Endothelial cell of umbilical vein (primary cell): ENCODE results near the gene ADGRB2. TPM values are rescaled to one million over a fixed set of nuclear protein-coding genes. Genes with fewer than 3 reads are reported as not detected.

Experiments used
- BruUV-seq: library from RNA; stranded (reverse); fragments of 400-500 nt; replicated peaks from 2 replicates; lab custom pipeline; 2021; lab: Mats Ljungman, UMichigan
- CTCF ChIA-PET: fragments of 300-600, 350-600 bp; sonication (Branson Sonifier 250); formaldehyde crosslinking; loops from one replicate; lab custom pipeline; 2021; ENCODE audit warnings: antibody characterized with exemption, inconsistent platforms; lab: Charles Lee
- POLR2A ChIA-PET: fragments of 300-600, 350-600 bp; sonication (Branson Sonifier 250); formaldehyde crosslinking; loops from one replicate; lab custom pipeline; 2021; ENCODE audit warnings: antibody characterized with exemption, inconsistent platforms; lab: Charles Lee
- DNase-seq: peaks from one replicate; pipeline ENCODE4 v3.0.0-alpha.2; 2011; ENCODE audit warnings: low read depth, low spot score
- FAIRE-seq: peaks from 2 replicates; lab custom pipeline; 2011; peaks lifted over from hg19 to GRCh38; lab: Jason Lieb, UNC
- H2AFZ ChIP-seq: 2 replicates; pipeline ENCODE4 v1.6.0; 2012; ENCODE audit warnings: low read depth, low read length, control low read depth, inconsistent platforms
- H3K27ac ChIP-seq: 2 replicates; pipeline ENCODE4 v1.5.1; 2011; ENCODE audit warnings: low read depth, mild to moderate bottlenecking, control low read depth, low read length, moderate library complexity; ENCODE audit not compliant: insufficient read depth
- H3K27me3 ChIP-seq, 2 experiments: 2 replicates each; pipeline versions ENCODE4 v1.6.0 to v1.6.1; 2011; ENCODE audit warnings: low read length in 2 of 2, mixed read lengths in 1 of 2; ENCODE audit not compliant: control insufficient read depth in 2 of 2, insufficient read depth in 2 of 2
- H3K36me3 ChIP-seq, 2 experiments: 2 replicates in 1 of 2; 3 replicates in 1 of 2; pipeline ENCODE4 v1.5.1; 2011; ENCODE audit warnings: low read length in 2 of 2, mild to moderate bottlenecking in 1 of 2, moderate library complexity in 1 of 2; ENCODE audit not compliant: control insufficient read depth in 2 of 2, insufficient read depth in 2 of 2; ENCODE audit errors: extremely low read depth in 1 of 2
- H3K4me1 ChIP-seq: 3 replicates; pipeline ENCODE4 v1.5.1; 2011; ENCODE audit warnings: mild to moderate bottlenecking, low read length; ENCODE audit not compliant: control insufficient read depth, insufficient read depth; ENCODE audit errors: extremely low read depth
- H3K4me2 ChIP-seq: 2 replicates; pipeline ENCODE4 v1.6.1; 2011; ENCODE audit warnings: low read length, control low read depth, mixed read lengths; ENCODE audit not compliant: insufficient read depth
- H3K4me3 ChIP-seq, 3 experiments: fragments of 200-600 bp in 1 of 3; sonication (generic), shearing (Covaris generic) in 1 of 3; replicated peaks in 1 of 3; 2 replicates each; pipeline ENCODE4 v1.5.1; 2011 to 2016; ENCODE audit warnings: control low read depth in 3 of 3, low read length in 3 of 3, mild to moderate bottlenecking in 2 of 3, inconsistent platforms in 1 of 3, low read depth in 1 of 3, moderate library complexity in 1 of 3; ENCODE audit not compliant: insufficient read depth in 1 of 3
- H3K79me2 ChIP-seq: 2 replicates; pipeline ENCODE4 v1.6.0; 2012; ENCODE audit warnings: low read length, inconsistent platforms; ENCODE audit not compliant: control insufficient read depth, insufficient read depth
- H3K9ac ChIP-seq: replicated peaks from 2 replicates; pipeline ENCODE3; 2011; ENCODE audit warnings: low read length, control low read depth; ENCODE audit not compliant: insufficient read depth; ENCODE audit errors: extremely low read depth
- H3K9me1 ChIP-seq: replicated peaks from 3 replicates; pipeline ENCODE4 v1.6.0; 2011; ENCODE audit warnings: mild to moderate bottlenecking, low read length; ENCODE audit not compliant: control insufficient read depth, insufficient read depth; ENCODE audit errors: extremely low read depth
- H3K9me3 ChIP-seq: replicated peaks from 2 replicates; pipeline ENCODE4 v1.5.1; 2012; ENCODE audit warnings: low read length, inconsistent platforms; ENCODE audit not compliant: control insufficient read depth, insufficient read depth
- H4K20me1 ChIP-seq: replicated peaks from 2 replicates; pipeline ENCODE3; 2011; ENCODE audit warnings: mild to moderate bottlenecking, low read length; ENCODE audit not compliant: control insufficient read depth, insufficient read depth; ENCODE audit errors: extremely low read depth
- CTCF ChIP-seq, 2 donors: IDR thresholded peaks; 1 replicate in 1 of 2; 2 replicates in 1 of 2; pipeline ENCODE4 v1.5.1; 2011; ENCODE audit warnings: low read length in 2 of 2, mild to moderate bottlenecking in 2 of 2, moderate library complexity in 2 of 2, control low read depth in 1 of 2, inconsistent platforms in 1 of 2, low read depth in 1 of 2; ENCODE audit not compliant: insufficient read depth in 1 of 2; ENCODE audit errors: extremely low read depth in 1 of 2
- EZH2 ChIP-seq: IDR thresholded peaks from 2 replicates; pipeline ENCODE4 v1.6.1; 2012; ENCODE audit warnings: borderline replicate concordance, low read depth, mild to moderate bottlenecking, moderate library complexity, low read length, inconsistent platforms; ENCODE audit not compliant: severe bottlenecking
- MAX ChIP-seq: IDR thresholded peaks from 2 replicates; pipeline ENCODE4 v1.6.1; 2011; ENCODE audit not compliant: insufficient read depth, insufficient read length
- dilution Hi-C: fragments of 300-500 bp; cut with MboI; formaldehyde crosslinking; loops from one replicate; pipeline ENCODE4 v1.15.0; 2019; ENCODE audit warnings: low sequenced_read_pairs; ENCODE audit not compliant: extremely low pct_ligation_motif_present
- intact Hi-C: fragments of 100-400 bp; cut with micrococcal nuclease; formaldehyde crosslinking; loops from one replicate; pipeline ENCODE4 v1.10.0; 2022
- polyA plus RNA-seq, 4 experiments: library from polyadenylated mRNA; depleted of rRNA in 3 of 4; stranded (reverse) in 3 of 4; unstranded in 1 of 4; fragments of >200 nt; gene quantifications; 2 replicates each; pipeline versions ENCODE4 v1.2.1 to v1.2.3, GENCODE V29; 2011 to 2012; ENCODE audit warnings: missing spikeins in 1 of 4
- total RNA-seq: library from RNA; stranded (reverse); gene quantifications from 2 replicates; pipeline ENCODE4 v1.2.3, GENCODE V29; 2021

Gene ADGRB2
- total and polyA plus RNA-seq, 2 donors (not counting 3 experiments of a cell fraction or from before 2014, with no cell fraction given), result 1.3 to 1.5 TPM

- Histone ChIP-seq H3K27me3 (peaks cover 3 to 7% of the 10 kb centered on the region in 2 experiments), H2AFZ (no peak overlapping the region), H3K79me2 (no peaks in the 10 kb centered on the region), H3K9me3 (no peaks in the 10 kb centered on the region), H3K4me1 (peaks cover 26% of the 10 kb centered on the region), H3K4me3 (no peak overlapping the region), H3K9ac (no peak overlapping the region), H3K27ac (no peak overlapping the region), H3K9me1 (no peaks in the 10 kb centered on the region), H3K36me3 (no peaks in the 10 kb centered on the region), H3K4me2 (no peak overlapping the region), H4K20me1 (no peaks in the 10 kb centered on the region)
- intact Hi-C loops, result loop anchor here (1.0 kb wide), 1 partner anchor 24 kb away; no protein-coding TSS in a partner anchor
- FAIRE-seq (peak; percentile 70), DNase-seq (peak; percentile 25)
- POLR2A ChIA-PET, result no interaction called here
- dilution Hi-C loops, result no loop called here
- CTCF ChIA-PET, result interaction anchor here (1.1 to 8.5 kb wide), 4 partner anchors 21 to 298 kb away, joined by 3 to 102 read pairs (median 26); no protein-coding TSS in a partner anchor
- BruUV-seq, result no TSS peak
- TF ChIP-seq MAX (no peak), CTCF (IDR thresholded peaks at IDR 0.05; ENCODE audit: extremely low read depth in 1 of 2, insufficient read depth in 1 of 2, low read depth in 1 of 2, low read length in 2 of 2) (peak in 1 of 2 donors; percentile 41), EZH2 (no peak)
These were observed 914 bp upstream of the ADGRB2 start for GRCh38 chr1:31765041-31765467.
